ENCODE results near the gene RYR2. TPM values are rescaled to one million over a fixed set of nuclear protein-coding genes. Genes with fewer than 3 reads are reported as not detected.
"Not testable (repeated sequence)": the region's sequence is repeated elsewhere in the genome, so short reads cannot be mapped to it uniquely, and the experiment has no call there.

RYR2 gene
- total RNA-seq, 1 donor from 2014 or later, result 0.02 TPM

DNA sequence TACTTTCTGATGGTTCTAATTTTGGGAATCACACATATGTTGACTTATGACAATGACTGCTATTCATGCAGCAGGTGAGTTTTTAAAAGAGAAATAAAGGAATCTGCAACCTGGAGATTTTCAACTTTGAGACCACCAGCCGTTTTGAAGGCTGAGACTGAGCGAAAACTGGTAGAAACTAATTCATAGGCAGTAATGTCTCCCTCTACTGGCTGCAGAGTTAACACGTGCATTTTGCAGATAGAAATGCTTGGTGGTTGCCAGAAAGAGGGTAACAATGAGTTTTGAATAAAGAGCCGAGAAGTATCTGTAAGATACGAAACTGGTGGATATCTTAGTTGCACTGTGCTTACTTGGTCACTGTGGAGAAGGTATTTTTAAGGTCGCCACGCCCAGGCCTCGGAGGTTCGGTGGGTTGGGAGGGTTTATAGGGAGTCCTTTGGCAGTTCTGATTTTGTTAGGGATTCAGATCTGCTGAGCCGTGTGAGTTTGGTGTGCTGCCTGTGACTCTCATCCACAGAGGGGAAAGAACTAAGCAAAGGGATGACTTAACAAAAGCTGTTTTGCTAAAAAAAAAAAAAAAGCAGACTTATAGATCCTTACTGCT is 83.0 kb downstream of the RYR2 start:
- intact Hi-C loops (cut with micrococcal nuclease), result loop anchor here (5.0 kb wide), 1 partner anchor 368 kb away; no protein-coding TSS in a partner anchor
- H3K4me1 Mint-ChIP-seq, result no peaks in the 10 kb centered on the region
- no peaks in the 10 kb centered on the region for H3K36me3 Mint-ChIP-seq (ENCODE audit: low read depth)
- no peak overlapping the region for H3K4me3 Mint-ChIP-seq
- no peaks in the 10 kb centered on the region for H3K27me3 Mint-ChIP-seq
- no peak overlapping the region for H3K27ac Mint-ChIP-seq
- no peaks in the 10 kb centered on the region for H3K9me3 Mint-ChIP-seq
- DNase-seq, result no peak

DNA sequence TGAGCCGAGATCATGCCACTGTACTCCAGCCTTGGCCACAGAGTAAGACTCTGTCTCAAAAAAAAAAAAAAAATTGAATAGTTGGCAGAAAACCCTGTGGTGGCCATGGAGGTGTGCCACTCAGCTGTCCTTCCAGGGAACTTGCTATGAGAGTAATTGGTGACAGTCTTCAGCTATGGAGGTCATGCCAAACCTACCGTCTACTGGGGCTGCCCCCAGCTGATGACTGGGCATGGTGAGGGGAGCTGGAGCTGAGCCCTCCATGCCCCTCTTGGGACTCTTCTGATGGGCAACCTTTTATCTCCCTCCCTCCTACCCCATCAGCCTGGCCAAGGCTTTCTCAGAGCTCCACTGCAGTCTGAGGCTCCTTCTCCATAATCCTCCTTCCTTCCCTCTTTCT is 84.2 kb downstream of the RYR2 start:
- no peak overlapping the region for H3K27ac Mint-ChIP-seq

GRCh38 chr1:237127301-237127700 is 85.3 kb downstream of the RYR2 start:
- not testable (repeated sequence) for DNase-seq; H3K4me1 Mint-ChIP-seq; H3K27ac Mint-ChIP-seq; H3K27me3 Mint-ChIP-seq; H3K9me3 Mint-ChIP-seq; H3K36me3 Mint-ChIP-seq (ENCODE audit: low read depth); H3K4me3 Mint-ChIP-seq
- intact Hi-C loops (cut with micrococcal nuclease), result loop anchor here (5.0 kb wide), 1 partner anchor 370 kb away; no protein-coding TSS in a partner anchor

More for the DNA sequence above, 84.2 kb downstream of the RYR2 start:
- no peaks in the 10 kb centered on the region for H3K4me1 Mint-ChIP-seq
- intact Hi-C loops (cut with micrococcal nuclease), result loop anchor here (5.0 kb wide), 1 partner anchor 369 kb away; no protein-coding TSS in a partner anchor
- no peaks in the 10 kb centered on the region for H3K9me3 Mint-ChIP-seq
- H3K36me3 Mint-ChIP-seq (ENCODE audit: low read depth), result no peaks in the 10 kb centered on the region
- no peak overlapping the region for H3K4me3 Mint-ChIP-seq
- no peaks in the 10 kb centered on the region for H3K27me3 Mint-ChIP-seq
- no peak for DNase-seq

GRCh38 chr1:237133921-237134320 is 91.9 kb downstream of the RYR2 start:
- H3K36me3 Mint-ChIP-seq (ENCODE audit: low read depth), result no peaks in the 10 kb centered on the region
- H3K4me3 Mint-ChIP-seq, result no peak overlapping the region
- DNase-seq, result no peak
- H3K27me3 Mint-ChIP-seq, result no peaks in the 10 kb centered on the region
- peaks cover 5% of the 10 kb centered on the region for H3K9me3 Mint-ChIP-seq
- no peak overlapping the region for H3K27ac Mint-ChIP-seq
- intact Hi-C loops (cut with micrococcal nuclease), result no loop called here
- H3K4me1 Mint-ChIP-seq, result no peaks in the 10 kb centered on the region

- no peak overlapping the region for H3K4me3 Mint-ChIP-seq
- no peaks in the 10 kb centered on the region for H3K4me1 Mint-ChIP-seq
- intact Hi-C loops (cut with micrococcal nuclease), result no loop called here
- peaks cover 5% of the 10 kb centered on the region for H3K9me3 Mint-ChIP-seq
- H3K36me3 Mint-ChIP-seq (ENCODE audit: low read depth), result no peaks in the 10 kb centered on the region
- DNase-seq, result no peak
- H3K27ac Mint-ChIP-seq, result no peak overlapping the region
- H3K27me3 Mint-ChIP-seq, result no peaks in the 10 kb centered on the region
These were observed 92.9 kb downstream of the RYR2 start for GRCh38 chr1:237134929-237135328.

GRCh38 chr1:237138551-237138950 is 96.6 kb downstream of the RYR2 start:
- Mint-ChIP-seq H3K36me3 (ENCODE audit: low read depth) (no peaks in the 10 kb centered on the region), H3K27ac (no peak overlapping the region), H3K4me3 (no peak overlapping the region), H3K9me3 (no peaks in the 10 kb centered on the region), H3K27me3 (no peaks in the 10 kb centered on the region), H3K4me1 (no peaks in the 10 kb centered on the region)
- intact Hi-C loops (cut with micrococcal nuclease), result no loop called here
- DNase-seq, result no peak

- no peak for DNase-seq
- Mint-ChIP-seq H3K4me1 (no peaks in the 10 kb centered on the region), H3K4me3 (no peak overlapping the region), H3K9me3 (no peaks in the 10 kb centered on the region), H3K36me3 (ENCODE audit: low read depth) (no peaks in the 10 kb centered on the region), H3K27ac (no peak overlapping the region), H3K27me3 (no peaks in the 10 kb centered on the region)
- intact Hi-C loops (cut with micrococcal nuclease), result no loop called here
These were observed 97.7 kb downstream of the RYR2 start for GRCh38 chr1:237139732-237140131.

DNA sequence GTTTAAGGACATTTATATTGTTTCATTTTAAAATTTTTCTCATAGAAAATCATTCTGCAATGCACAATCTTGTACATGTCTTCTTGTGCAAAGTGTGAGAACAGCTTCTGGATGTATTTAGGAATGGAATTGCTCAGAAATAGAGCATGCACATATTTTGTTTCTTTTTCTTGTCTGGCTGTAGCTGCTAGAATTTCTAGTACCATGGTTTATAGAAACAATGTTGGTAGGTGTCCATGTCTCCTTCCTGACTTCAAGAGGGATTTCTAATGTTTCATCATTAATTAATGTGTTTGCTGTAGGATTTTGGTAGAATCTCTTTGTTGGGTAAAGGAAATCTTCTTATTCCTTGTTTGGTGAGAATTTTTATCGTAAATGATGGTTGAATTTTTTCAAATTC is 99.0 kb downstream of the RYR2 start:
- H3K36me3 Mint-ChIP-seq (ENCODE audit: low read depth), result no peaks in the 10 kb centered on the region
- H3K4me3 Mint-ChIP-seq, result no peak overlapping the region
- no peak for DNase-seq
- H3K27ac Mint-ChIP-seq, result no peak overlapping the region
- intact Hi-C loops (cut with micrococcal nuclease), result no loop called here
- no peaks in the 10 kb centered on the region for H3K4me1 Mint-ChIP-seq
- no peaks in the 10 kb centered on the region for H3K9me3 Mint-ChIP-seq
- no peaks in the 10 kb centered on the region for H3K27me3 Mint-ChIP-seq

DNA sequence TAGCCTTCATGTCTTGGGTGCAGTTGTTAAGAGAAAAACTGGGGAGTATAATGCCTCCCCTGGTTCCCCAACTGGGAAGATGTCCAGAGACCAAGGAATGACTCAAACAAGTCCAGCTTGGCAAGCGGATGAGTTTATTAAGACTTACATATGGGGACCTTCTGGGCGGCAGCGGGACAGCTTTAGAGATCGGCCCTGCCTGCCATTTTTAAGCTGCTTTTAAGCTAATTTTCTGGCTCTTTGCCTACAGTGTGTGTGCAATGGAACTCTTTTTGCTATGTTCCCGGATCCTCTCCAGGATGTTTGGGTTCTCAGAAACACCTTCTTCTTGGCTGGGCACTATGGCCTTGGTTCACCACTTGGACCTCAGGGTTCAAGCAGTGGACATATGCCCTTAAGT is 99.5 kb downstream of the RYR2 start:
- no peaks in the 10 kb centered on the region for H3K36me3 Mint-ChIP-seq (ENCODE audit: low read depth)
- H3K9me3 Mint-ChIP-seq, result no peaks in the 10 kb centered on the region
- no peak overlapping the region for H3K27ac Mint-ChIP-seq
- H3K4me1 Mint-ChIP-seq, result no peaks in the 10 kb centered on the region
- no peak overlapping the region for H3K4me3 Mint-ChIP-seq
- H3K27me3 Mint-ChIP-seq, result no peaks in the 10 kb centered on the region
- DNase-seq, result no peak
- intact Hi-C loops (cut with micrococcal nuclease), result no loop called here

DNA sequence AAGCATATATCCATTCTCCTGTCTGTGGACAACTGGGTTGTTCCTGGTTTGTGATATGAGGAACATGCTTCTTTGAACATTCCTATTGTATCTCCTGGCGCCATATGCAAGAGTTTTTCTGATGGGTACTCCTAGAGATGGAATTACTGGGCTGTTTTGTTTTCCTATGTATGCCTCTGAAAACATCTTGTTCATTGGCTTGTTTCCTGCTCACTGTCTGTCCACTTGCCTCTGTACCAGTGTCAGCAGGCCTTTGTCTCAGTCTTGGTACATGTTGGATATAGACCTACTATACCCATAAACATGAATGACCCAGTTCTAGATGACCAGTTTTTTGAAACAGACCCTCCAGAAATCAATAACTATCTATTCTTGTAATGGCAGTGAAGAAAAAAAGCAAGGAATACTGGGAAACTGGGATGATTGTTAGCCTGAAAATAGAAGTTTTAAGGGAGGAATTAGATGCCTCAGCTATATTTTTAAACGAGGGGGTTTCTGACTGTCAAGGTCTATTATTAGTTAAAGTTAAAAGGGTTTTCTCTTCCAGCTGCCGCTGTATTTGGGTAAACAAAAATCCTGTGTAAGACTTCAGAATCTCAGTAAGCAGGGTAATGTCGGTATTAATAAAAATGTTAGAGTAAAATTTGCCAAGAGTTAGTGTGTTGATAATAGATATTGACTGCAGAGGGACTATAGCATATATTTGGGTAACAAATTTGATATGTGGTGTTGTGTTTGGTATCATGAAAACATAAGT is 103.6 kb downstream of the RYR2 start:
- H3K36me3 Mint-ChIP-seq (ENCODE audit: low read depth), result no peaks in the 10 kb centered on the region
- no peaks in the 10 kb centered on the region for H3K4me1 Mint-ChIP-seq
- no peaks in the 10 kb centered on the region for H3K9me3 Mint-ChIP-seq
- H3K4me3 Mint-ChIP-seq, result no peak overlapping the region
- no peaks in the 10 kb centered on the region for H3K27me3 Mint-ChIP-seq
- H3K27ac Mint-ChIP-seq, result no peak overlapping the region
- no peak for DNase-seq
- intact Hi-C loops (cut with micrococcal nuclease), result no loop called here

GRCh38 chr1:237146241-237146640 is 104.3 kb downstream of the RYR2 start:
- DNase-seq, result no peak
- no peak overlapping the region for H3K4me3 Mint-ChIP-seq
- intact Hi-C loops (cut with micrococcal nuclease), result no loop called here
- H3K27me3 Mint-ChIP-seq, result no peaks in the 10 kb centered on the region
- no peaks in the 10 kb centered on the region for H3K9me3 Mint-ChIP-seq
- no peaks in the 10 kb centered on the region for H3K36me3 Mint-ChIP-seq (ENCODE audit: low read depth)
- no peak overlapping the region for H3K27ac Mint-ChIP-seq
- H3K4me1 Mint-ChIP-seq, result no peaks in the 10 kb centered on the region

- no peak for DNase-seq
- Mint-ChIP-seq H3K36me3 (ENCODE audit: low read depth) (no peaks in the 10 kb centered on the region), H3K27ac (no peak overlapping the region), H3K27me3 (no peaks in the 10 kb centered on the region), H3K9me3 (no peaks in the 10 kb centered on the region), H3K4me3 (no peak overlapping the region), H3K4me1 (no peaks in the 10 kb centered on the region)
- intact Hi-C loops (cut with micrococcal nuclease), result no loop called here
These were observed 107.9 kb downstream of the RYR2 start for GRCh38 chr1:237149857-237150256.

- DNase-seq; H3K9me3 Mint-ChIP-seq; H3K36me3 Mint-ChIP-seq (ENCODE audit: low read depth); H3K27ac Mint-ChIP-seq; H3K4me1 Mint-ChIP-seq; H3K27me3 Mint-ChIP-seq; H3K4me3 Mint-ChIP-seq; intact Hi-C loops (cut with micrococcal nuclease): not testable (repeated sequence)
These were observed 110.0 kb downstream of the RYR2 start for GRCh38 chr1:237151979-237152378.

DNA sequence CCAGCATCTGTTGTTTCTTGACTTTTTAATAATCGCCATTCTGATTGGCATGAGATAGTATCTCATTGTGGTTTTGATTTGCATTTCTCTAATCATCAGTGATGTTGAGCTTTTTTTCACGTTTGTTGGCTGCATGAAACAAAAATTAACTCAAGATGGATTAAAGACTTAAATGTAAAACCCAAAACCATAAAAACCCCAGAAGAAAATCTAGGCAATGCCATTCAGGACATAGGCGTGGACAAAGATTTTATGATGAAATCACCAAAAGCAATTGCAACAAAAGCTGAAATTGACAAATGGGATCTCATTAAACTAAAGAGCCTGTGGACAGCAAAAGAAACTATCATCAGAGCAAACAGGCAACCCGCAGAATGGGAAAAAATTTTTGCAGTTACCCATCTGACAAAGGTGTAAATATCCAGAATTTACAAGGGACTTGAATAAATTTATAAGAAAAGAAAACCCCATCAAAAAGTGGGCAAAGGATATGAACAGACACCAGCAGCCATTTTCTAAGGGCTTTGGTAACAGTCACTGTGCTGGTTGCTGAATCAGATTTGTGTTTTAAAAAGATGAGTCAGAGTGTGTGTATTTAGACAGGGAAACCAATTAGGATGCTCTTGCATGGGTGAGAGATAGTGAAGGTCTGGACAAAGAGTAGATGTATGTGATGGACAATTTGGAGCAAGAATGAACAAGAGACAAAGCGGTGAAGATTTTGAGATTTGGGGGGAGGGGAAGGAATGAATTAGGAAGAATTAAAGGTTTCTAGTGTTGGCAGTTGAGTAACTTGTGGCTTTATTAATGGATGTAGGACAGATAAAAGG is 110.7 kb downstream of the RYR2 start:
- Mint-ChIP-seq H3K27ac (no peak overlapping the region), H3K9me3 (no peaks in the 10 kb centered on the region), H3K4me3 (no peak overlapping the region), H3K27me3 (no peaks in the 10 kb centered on the region), H3K36me3 (ENCODE audit: low read depth) (no peaks in the 10 kb centered on the region), H3K4me1 (no peaks in the 10 kb centered on the region)
- intact Hi-C loops (cut with micrococcal nuclease), result no loop called here
- no peak for DNase-seq
